ENCODE measurements around the gene KIFC1. TPM values are rescaled to one million over a fixed set of nuclear protein-coding genes. Genes with fewer than 3 reads are reported as not detected.
"Not testable (repeated sequence)": the region's sequence is repeated elsewhere in the genome, so short reads cannot be mapped to it uniquely, and the experiment has no call there.

KIFC1 gene
- total and polyA plus RNA-seq, 2 donors from 2014 or later: 2.3 TPM; not detected in 1

DNA sequence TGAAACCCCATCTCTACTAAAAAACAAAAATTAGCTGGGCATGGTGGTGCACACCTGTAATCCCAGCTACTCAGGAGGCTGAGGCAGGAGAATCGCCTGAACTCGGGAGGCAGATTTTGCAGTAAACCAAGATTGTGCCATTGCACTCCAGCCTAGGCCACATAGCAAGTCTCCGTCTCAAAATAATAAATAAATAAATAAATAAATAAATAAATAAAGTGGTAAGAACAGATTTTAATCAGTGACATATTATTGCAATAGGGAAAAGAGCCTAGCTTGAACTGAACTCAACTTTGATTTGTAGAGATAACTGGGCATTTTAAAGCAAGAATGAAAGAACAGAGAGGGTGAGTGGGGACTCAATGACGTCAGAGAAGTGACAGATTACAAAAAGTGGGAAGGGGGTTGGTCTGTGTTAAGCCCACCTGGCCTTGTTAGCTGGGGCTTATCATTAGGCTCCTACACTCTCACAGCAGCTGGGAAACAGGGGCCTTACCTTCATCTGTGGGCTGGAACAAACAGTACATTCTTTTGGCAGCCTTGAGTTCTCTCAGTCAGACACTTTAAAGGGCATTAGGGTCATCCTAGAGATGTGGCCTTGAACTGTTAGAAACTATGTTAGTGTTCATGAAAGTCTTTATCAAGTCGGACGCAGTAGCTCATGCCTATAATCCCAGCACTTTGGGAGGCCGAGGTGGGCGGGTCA, 24.5 kb upstream of the KIFC1 start:
- Histone ChIP-seq H3K36me3 (ENCODE audit: control insufficient read depth in 2 of 3, insufficient read depth in 3 of 3, low read length in 3 of 3) (no peaks in the 10 kb centered on the region), H3K4me1 (ENCODE audit: control insufficient read depth in 2 of 3, insufficient read depth in 2 of 3, low read depth in 1 of 3, low read length in 3 of 3) (no peaks in the 10 kb centered on the region), H3K27ac (ENCODE audit: low read depth in 2 of 2, low read length in 2 of 2) (no peak overlapping the region), H3K27me3 (ENCODE audit: control insufficient read depth, insufficient read depth, low read length) (no peaks in the 10 kb centered on the region), H3K9ac (ENCODE audit: low read length in 3 of 3) (no peak overlapping the region), H3K9me3 (ENCODE audit: control insufficient read depth in 2 of 3, insufficient read depth in 1 of 3, low read length in 3 of 3) (no peaks in the 10 kb centered on the region), H3K4me3 (ENCODE audit: low read length in 3 of 3) (no peak overlapping the region)
- FAIRE-seq (no peak), DNase-seq (no peak)
- TF ChIP-seq, protein P1, sequence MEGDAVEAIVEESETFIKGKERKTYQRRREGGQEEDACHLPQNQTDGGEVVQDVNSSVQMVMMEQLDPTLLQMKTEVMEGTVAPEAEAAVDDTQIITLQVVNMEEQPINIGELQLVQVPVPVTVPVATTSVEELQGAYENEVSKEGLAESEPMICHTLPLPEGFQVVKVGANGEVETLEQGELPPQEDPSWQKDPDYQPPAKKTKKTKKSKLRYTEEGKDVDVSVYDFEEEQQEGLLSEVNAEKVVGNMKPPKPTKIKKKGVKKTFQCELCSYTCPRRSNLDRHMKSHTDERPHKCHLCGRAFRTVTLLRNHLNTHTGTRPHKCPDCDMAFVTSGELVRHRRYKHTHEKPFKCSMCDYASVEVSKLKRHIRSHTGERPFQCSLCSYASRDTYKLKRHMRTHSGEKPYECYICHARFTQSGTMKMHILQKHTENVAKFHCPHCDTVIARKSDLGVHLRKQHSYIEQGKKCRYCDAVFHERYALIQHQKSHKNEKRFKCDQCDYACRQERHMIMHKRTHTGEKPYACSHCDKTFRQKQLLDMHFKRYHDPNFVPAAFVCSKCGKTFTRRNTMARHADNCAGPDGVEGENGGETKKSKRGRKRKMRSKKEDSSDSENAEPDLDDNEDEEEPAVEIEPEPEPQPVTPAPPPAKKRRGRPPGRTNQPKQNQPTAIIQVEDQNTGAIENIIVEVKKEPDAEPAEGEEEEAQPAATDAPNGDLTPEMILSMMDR (IDR thresholded peaks at IDR 0.05; ENCODE audit: borderline replicate concordance, extremely low read depth, insufficient read depth): no peak
- intact Hi-C loops (cut with DNase I): no loop called here

- FAIRE-seq; intact Hi-C loops (cut with DNase I); H3K9ac ChIP-seq (ENCODE audit: low read length in 3 of 3): not testable (repeated sequence)
Measured at GRCh38 chr6:33367715-33368025, 24.0 kb upstream of the KIFC1 start.

GRCh38 chr6:33371901-33372300, 19.7 kb upstream of the KIFC1 start:
- intact Hi-C loops (cut with DNase I); H3K27me3 ChIP-seq (ENCODE audit: control insufficient read depth, insufficient read depth, low read length); H3K27ac ChIP-seq (ENCODE audit: low read depth in 2 of 2, low read length in 2 of 2); FAIRE-seq; H3K4me3 ChIP-seq (ENCODE audit: low read length in 3 of 3); H3K4me1 ChIP-seq (ENCODE audit: control insufficient read depth in 2 of 3, insufficient read depth in 2 of 3, low read depth in 1 of 3, low read length in 3 of 3); H3K36me3 ChIP-seq (ENCODE audit: control insufficient read depth in 2 of 3, insufficient read depth in 3 of 3, low read length in 3 of 3); H3K9ac ChIP-seq (ENCODE audit: low read length in 3 of 3); H3K9me3 ChIP-seq (ENCODE audit: control insufficient read depth in 2 of 3, insufficient read depth in 1 of 3, low read length in 3 of 3): not testable (repeated sequence)
- DNase-seq: peak in 4 of 5 donors; percentile 54 to 67 (median 64)

More at GRCh38 chr6:33367715-33368025, 24.0 kb upstream of the KIFC1 start:
- not testable (repeated sequence) for H3K27me3 ChIP-seq (ENCODE audit: control insufficient read depth, insufficient read depth, low read length); H3K27ac ChIP-seq (ENCODE audit: low read depth in 2 of 2, low read length in 2 of 2); H3K9me3 ChIP-seq (ENCODE audit: control insufficient read depth in 2 of 3, insufficient read depth in 1 of 3, low read length in 3 of 3); DNase-seq; H3K4me3 ChIP-seq (ENCODE audit: low read length in 3 of 3); H3K4me1 ChIP-seq (ENCODE audit: control insufficient read depth in 2 of 3, insufficient read depth in 2 of 3, low read depth in 1 of 3, low read length in 3 of 3); H3K36me3 ChIP-seq (ENCODE audit: control insufficient read depth in 2 of 3, insufficient read depth in 3 of 3, low read length in 3 of 3)

DNA sequence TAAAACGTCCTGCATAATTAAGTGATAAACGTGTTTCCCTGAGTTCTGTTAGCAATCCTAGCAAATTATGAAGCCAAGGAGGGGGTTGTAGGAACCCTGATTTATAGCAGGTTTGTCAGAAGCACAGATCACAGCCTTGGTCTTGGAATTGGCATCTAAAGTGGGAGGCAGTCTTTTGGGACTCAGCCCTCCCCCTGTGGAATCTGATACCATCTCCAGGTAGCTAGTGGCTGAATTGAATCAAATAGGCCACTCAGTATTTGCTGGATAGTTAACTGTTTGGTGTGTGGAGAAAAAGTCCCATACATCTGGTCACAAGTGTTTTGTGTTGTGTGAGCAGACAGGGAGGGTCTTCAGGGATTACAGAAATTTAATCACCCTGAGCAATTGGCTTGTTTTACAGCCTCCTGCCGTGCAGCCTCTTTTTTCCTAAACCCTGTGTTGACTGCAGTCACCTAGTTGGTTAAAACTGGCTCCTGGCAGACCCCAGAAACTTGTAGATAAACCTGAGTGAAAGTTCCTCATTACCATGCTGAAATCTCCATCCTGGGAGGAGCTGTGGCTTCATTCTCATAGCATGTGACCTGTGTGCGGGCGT, 19.0 kb upstream of the KIFC1 start:
- H3K4me1 ChIP-seq (ENCODE audit: control insufficient read depth in 2 of 3, insufficient read depth in 2 of 3, low read depth in 1 of 3, low read length in 3 of 3): no peaks in the 10 kb centered on the region
- no peaks in the 10 kb centered on the region for H3K27me3 ChIP-seq (ENCODE audit: control insufficient read depth, insufficient read depth, low read length)
- FAIRE-seq (no peak), DNase-seq (peak in 3 of 5 donors; percentile 64 to 82 (median 80))
- no peak overlapping the region for H3K9ac ChIP-seq (ENCODE audit: low read length in 3 of 3)
- no peak overlapping the region for H3K27ac ChIP-seq (ENCODE audit: low read depth in 2 of 2, low read length in 2 of 2)
- intact Hi-C loops (cut with DNase I): no loop called here
- TF ChIP-seq, protein P1 (IDR thresholded peaks at IDR 0.05; ENCODE audit: borderline replicate concordance, extremely low read depth, insufficient read depth): no peak
- H3K9me3 ChIP-seq (ENCODE audit: control insufficient read depth in 2 of 3, insufficient read depth in 1 of 3, low read length in 3 of 3): no peaks in the 10 kb centered on the region
- H3K4me3 ChIP-seq (ENCODE audit: low read length in 3 of 3): no peak overlapping the region
- no peaks in the 10 kb centered on the region for H3K36me3 ChIP-seq (ENCODE audit: control insufficient read depth in 2 of 3, insufficient read depth in 3 of 3, low read length in 3 of 3)
